ENCODE measurements around the gene ITIH4.

GRCh38 chr3:52787672-52788625 lies 42.5 kb downstream of the ITIH4 start:
- TF ChIP-seq, protein P1, sequence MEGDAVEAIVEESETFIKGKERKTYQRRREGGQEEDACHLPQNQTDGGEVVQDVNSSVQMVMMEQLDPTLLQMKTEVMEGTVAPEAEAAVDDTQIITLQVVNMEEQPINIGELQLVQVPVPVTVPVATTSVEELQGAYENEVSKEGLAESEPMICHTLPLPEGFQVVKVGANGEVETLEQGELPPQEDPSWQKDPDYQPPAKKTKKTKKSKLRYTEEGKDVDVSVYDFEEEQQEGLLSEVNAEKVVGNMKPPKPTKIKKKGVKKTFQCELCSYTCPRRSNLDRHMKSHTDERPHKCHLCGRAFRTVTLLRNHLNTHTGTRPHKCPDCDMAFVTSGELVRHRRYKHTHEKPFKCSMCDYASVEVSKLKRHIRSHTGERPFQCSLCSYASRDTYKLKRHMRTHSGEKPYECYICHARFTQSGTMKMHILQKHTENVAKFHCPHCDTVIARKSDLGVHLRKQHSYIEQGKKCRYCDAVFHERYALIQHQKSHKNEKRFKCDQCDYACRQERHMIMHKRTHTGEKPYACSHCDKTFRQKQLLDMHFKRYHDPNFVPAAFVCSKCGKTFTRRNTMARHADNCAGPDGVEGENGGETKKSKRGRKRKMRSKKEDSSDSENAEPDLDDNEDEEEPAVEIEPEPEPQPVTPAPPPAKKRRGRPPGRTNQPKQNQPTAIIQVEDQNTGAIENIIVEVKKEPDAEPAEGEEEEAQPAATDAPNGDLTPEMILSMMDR (IDR thresholded peaks at IDR 0.05) = no peak
- no peak for TF ChIP-seq POLR2A (IDR thresholded peaks at IDR 0.05)

All from breast epithelium (tissue), 3 donors.